Kidney epithelial cell (primary cell): ENCODE data around the gene GINS1. TPM values are rescaled to one million over a fixed set of nuclear protein-coding genes. Genes with fewer than 3 reads are reported as not detected.
A peak's percentile ranks its signal among the peaks of the same experiment; 100 is the strongest.

Source experiments
- DNase-seq: peaks from one replicate; pipeline ENCODE4 v3.0.0-alpha.2; 2010; ENCODE audit warnings: low read depth
- H3K27me3 ChIP-seq: 2 replicates; pipeline ENCODE4 v1.6.0; 2011; ENCODE audit warnings: low read length; ENCODE audit not compliant: control insufficient read depth, insufficient read depth
- H3K36me3 ChIP-seq: 2 replicates; pipeline ENCODE4 v1.5.1; 2011; ENCODE audit warnings: low read length; ENCODE audit not compliant: control insufficient read depth, insufficient read depth
- H3K4me3 ChIP-seq: 2 replicates; pipeline ENCODE4 v1.5.1; 2011; ENCODE audit warnings: low read depth, mild to moderate bottlenecking, control low read depth, low read length
- CTCF ChIP-seq: IDR thresholded peaks from 2 replicates; pipeline ENCODE4 v1.5.1; 2011; ENCODE audit warnings: mild to moderate bottlenecking, moderate library complexity, low read length, control low read depth, inconsistent platforms; ENCODE audit not compliant: insufficient read depth, poor library complexity, severe bottlenecking
- total RNA-seq: library from RNA; depleted of rRNA; stranded (reverse); fragments of >200 nt; gene quantifications from 2 replicates; pipeline ENCODE4 v1.2.3, GENCODE V29; 2015

The GINS1 gene
- total RNA-seq, 1 donor from 2014 or later = 6.6 TPM

- TF ChIP-seq CTCF = no peak
- Histone ChIP-seq H3K36me3 (no peaks in the 10 kb centered on the region), H3K27me3 (no peaks in the 10 kb centered on the region), H3K4me3 (no peak overlapping the region)
- no peak for DNase-seq
Measured at GRCh38 chr20:25494506-25495188, 87.2 kb downstream of the GINS1 start.

- TF ChIP-seq CTCF = no peak
- no peaks in the 10 kb centered on the region for H3K36me3 ChIP-seq
- no peak for DNase-seq
- no peaks in the 10 kb centered on the region for H3K27me3 ChIP-seq
- H3K4me3 ChIP-seq = no peak overlapping the region
Measured at GRCh38 chr20:25495189-25495824, 87.8 kb downstream of the GINS1 start.

- Histone ChIP-seq H3K4me3 (no peak overlapping the region), H3K36me3 (no peaks in the 10 kb centered on the region), H3K27me3 (no peaks in the 10 kb centered on the region)
- no peak for DNase-seq
- no peak for TF ChIP-seq CTCF
Measured at GRCh38 chr20:25496165-25496967, 88.9 kb downstream of the GINS1 start.

GRCh38 chr20:25496968-25497401 is 89.5 kb downstream of the GINS1 start:
- no peak for TF ChIP-seq CTCF
- H3K36me3 ChIP-seq = no peaks in the 10 kb centered on the region
- peak; percentile 90 for DNase-seq
- H3K4me3 ChIP-seq = no peak overlapping the region
- no peaks in the 10 kb centered on the region for H3K27me3 ChIP-seq

GRCh38 chr20:25497586-25498279 is 90.3 kb downstream of the GINS1 start:
- no peak for TF ChIP-seq CTCF
- no peaks in the 10 kb centered on the region for H3K36me3 ChIP-seq
- no peak for DNase-seq
- H3K4me3 ChIP-seq = no peak overlapping the region
- H3K27me3 ChIP-seq = no peaks in the 10 kb centered on the region

Other genes with a start within 250 kb of the GINS1 start
- gene ENTPD6, start 212.0 kb upstream of the GINS1 start, total RNA-seq = 79.5 and 80.1 TPM in 2 replicates
- 167 and 193 TPM in 2 replicates for gene PYGB, start 159.6 kb upstream of the GINS1 start, total RNA-seq
- 75.1 and 88.3 TPM in 2 replicates for gene ABHD12, start 16.8 kb upstream of the GINS1 start, total RNA-seq
- gene NINL, start 177.9 kb downstream of the GINS1 start, total RNA-seq = 18.3 and 19.6 TPM in 2 replicates
- gene NANP, start 216.3 kb downstream of the GINS1 start, total RNA-seq = 6.2 and 7.0 TPM in 2 replicates